GM23338 (cell line): ENCODE data around the gene MACROD1. TPM values are rescaled to one million over a fixed set of nuclear protein-coding genes. Genes with fewer than 3 reads are reported as not detected.

Source experiments
- ATAC-seq: fragments of 200-7000 bp; cut with Tn5 transposase; 3 replicates; pipeline ENCODE4 v1.9.1; 2020
- DNase-seq: peaks from one replicate; pipeline ENCODE4 v3.0.0-alpha.2; 2015; ENCODE audit warnings: low spot score
- H2AFZ ChIP-seq: fragments of 200-600 bp; sonication (generic); 2 replicates; pipeline ENCODE4 v1.8.0; 2016; ENCODE audit warnings: antibody characterized with exemption, mild to moderate bottlenecking, moderate library complexity
- H3F3A ChIP-seq: fragments of 200-600 bp; sonication (generic); replicated peaks from 2 replicates; pipeline ENCODE4 v1.8.0; 2017; ENCODE audit warnings: antibody characterized with exemption, mixed run types, low read depth
- H3K27ac ChIP-seq: fragments of 200-600 bp; sonication (generic); 2 replicates; pipeline ENCODE4 v1.6.1; 2016; ENCODE audit warnings: low read depth
- H3K27me3 ChIP-seq: fragments of 200-600 bp; sonication (generic); 2 replicates; pipeline ENCODE4 v1.8.0; 2016; ENCODE audit warnings: mild to moderate bottlenecking, mixed run types, moderate library complexity; ENCODE audit not compliant: insufficient read depth
- H3K36me3 ChIP-seq: fragments of 200-600 bp; sonication (generic); 2 replicates; pipeline ENCODE4 v1.8.0; 2016; ENCODE audit warnings: mild to moderate bottlenecking; ENCODE audit not compliant: insufficient read depth
- H3K4me1 ChIP-seq: fragments of 200-600 bp; sonication (generic); 2 replicates; pipeline ENCODE4 v1.8.0; 2016; ENCODE audit warnings: mild to moderate bottlenecking, moderate library complexity; ENCODE audit not compliant: insufficient read depth
- H3K4me2 ChIP-seq: fragments of 200-600 bp; sonication (generic); 2 replicates; pipeline ENCODE4 v1.7.1; 2017; ENCODE audit warnings: mixed run types
- H3K4me3 ChIP-seq: fragments of 200-600 bp; sonication (generic); 2 replicates; pipeline ENCODE4 v1.6.1; 2016; ENCODE audit warnings: mixed run types
- H3K79me2 ChIP-seq: fragments of 200-600 bp; sonication (generic); replicated peaks from 2 replicates; pipeline ENCODE4 v1.8.0; 2017; ENCODE audit warnings: mild to moderate bottlenecking; ENCODE audit not compliant: insufficient read depth
- H3K9me2 ChIP-seq: fragments of 200-600 bp; sonication (generic); 2 replicates; pipeline ENCODE4 v1.8.0; 2017; ENCODE audit not compliant: insufficient read depth
- H4K20me1 ChIP-seq: fragments of 200-600 bp; sonication (generic); replicated peaks from 2 replicates; pipeline ENCODE4 v1.8.0; 2017; ENCODE audit warnings: mild to moderate bottlenecking; ENCODE audit not compliant: insufficient read depth
- H3K27ac Mint-ChIP-seq: 2 replicates; pipeline ENCODE4 v1.8.0; 2020; ENCODE audit warnings: inconsistent platforms, mild to moderate bottlenecking, moderate library complexity, mixed read lengths
- H3K27me3 Mint-ChIP-seq: 3 replicates; pipeline ENCODE4 v1.8.0; 2022; ENCODE audit warnings: low read depth, mild to moderate bottlenecking, moderate library complexity, mixed read lengths, inconsistent platforms; ENCODE audit not compliant: insufficient read depth, poor library complexity
- H3K36me3 Mint-ChIP-seq: 3 replicates; pipeline ENCODE4 v1.8.0; 2021; ENCODE audit warnings: low read depth, mild to moderate bottlenecking, inconsistent platforms, moderate library complexity, mixed read lengths
- H3K4me1 Mint-ChIP-seq: 3 replicates; pipeline ENCODE4 v1.8.0; 2020; ENCODE audit warnings: mild to moderate bottlenecking, inconsistent platforms, mixed read lengths
- H3K4me3 Mint-ChIP-seq: 3 replicates; pipeline ENCODE4 v1.8.0; 2021; ENCODE audit warnings: moderate library complexity, mild to moderate bottlenecking, inconsistent platforms, mixed read lengths
- H3K9me3 Mint-ChIP-seq: 3 replicates; pipeline ENCODE4 v1.8.0; 2020; ENCODE audit warnings: moderate library complexity, mild to moderate bottlenecking, inconsistent platforms, mixed read lengths
- CREB1 ChIP-seq: fragments of 250-450 bp; sonication (Bioruptor Pico); IDR thresholded peaks from 2 replicates; pipeline ENCODE4 v1.5.0; 2020; ENCODE audit warnings: low read depth, mild to moderate bottlenecking, moderate library complexity
- EZH2 ChIP-seq: fragments of 200-600 bp; sonication (generic); IDR thresholded peaks from one replicate; pipeline ENCODE4 v1.8.0; 2017; ENCODE audit warnings: antibody characterized with exemption, mild to moderate bottlenecking, low read depth; ENCODE audit not compliant: unreplicated experiment
- EZH2phosphoT487 ChIP-seq: fragments of 200-600 bp; sonication (generic); IDR thresholded peaks from one replicate; pipeline ENCODE4 v1.8.1; 2018; ENCODE audit warnings: antibody characterized with exemption; ENCODE audit not compliant: unreplicated experiment
- JUNB ChIP-seq: IDR thresholded peaks from one replicate; pipeline ENCODE4 v1.6.1; 2016; ENCODE audit warnings: antibody characterized with exemption; ENCODE audit not compliant: unreplicated experiment
- NANOG ChIP-seq: IDR thresholded peaks from 2 replicates; pipeline ENCODE4 v1.6.1; 2016; ENCODE audit warnings: antibody characterized with exemption, borderline replicate concordance
- POLR2AphosphoS5 ChIP-seq: IDR thresholded peaks from 2 replicates; pipeline ENCODE4 v1.6.1; 2016; ENCODE audit warnings: antibody characterized with exemption, low read depth
- STAT1 ChIP-seq: IDR thresholded peaks from one replicate; pipeline ENCODE4 v1.6.1; 2016; ENCODE audit warnings: antibody characterized with exemption; ENCODE audit not compliant: unreplicated experiment
- ZNF114 ChIP-seq: fragments of 250-450 bp; sonication (Bioruptor Pico); IDR thresholded peaks from 2 replicates; pipeline ENCODE4 v1.5.0; 2020; ENCODE audit warnings: mild to moderate bottlenecking, moderate library complexity
- ZNF331 ChIP-seq: fragments of 250-450 bp; sonication (Bioruptor Pico); IDR thresholded peaks from 2 replicates; pipeline ENCODE4 v1.5.0; 2020; ENCODE audit warnings: low read depth, mild to moderate bottlenecking, moderate library complexity
- polyA plus RNA-seq: library from polyadenylated mRNA; unstranded; fragments of >200 nt; fragmentation: Nextera tagmentation; extraction: Ambion mirVana; gene quantifications from 2 replicates; pipeline ENCODE4 v1.2.1, GENCODE V29; 2016
- total RNA-seq: library from RNA; depleted of rRNA; stranded (reverse); fragments of >200 nt; shearing (Covaris generic); gene quantifications from 2 replicates; pipeline ENCODE4 v1.2.3, GENCODE V29; 2014
- TF ChIP-seq, protein P1 (sequence below), 2 experiments: fragments of 200-600 bp in 1 of 2; sonication (generic) in 1 of 2; conservative IDR thresholded peaks; 2 replicates each; pipeline versions ENCODE4 v1.5.1 to v1.6.1; 2016 to 2017; ENCODE audit warnings: antibody characterized with exemption in 2 of 2, low read depth in 2 of 2, mild to moderate bottlenecking in 2 of 2, moderate library complexity in 1 of 2
- TF ChIP-seq, protein P2 (sequence below): IDR thresholded peaks from one replicate; pipeline ENCODE4 v1.6.1; 2018; ENCODE audit warnings: antibody characterized with exemption; ENCODE audit not compliant: unreplicated experiment
- TF ChIP-seq, protein P3 (sequence below): fragments of 250-450 bp; sonication (Bioruptor Pico); IDR thresholded peaks from 2 replicates; pipeline ENCODE4 v1.5.0; 2020; ENCODE audit warnings: mild to moderate bottlenecking, moderate library complexity
- TF ChIP-seq, protein P4 (sequence below): IDR thresholded peaks from 2 replicates; pipeline ENCODE4 v1.6.1; 2016; ENCODE audit warnings: antibody characterized with exemption

The MACROD1 gene
- total and polyA plus RNA-seq, 2 experiments from 2014 or later: 33.0 to 51.6 TPM

DNA sequence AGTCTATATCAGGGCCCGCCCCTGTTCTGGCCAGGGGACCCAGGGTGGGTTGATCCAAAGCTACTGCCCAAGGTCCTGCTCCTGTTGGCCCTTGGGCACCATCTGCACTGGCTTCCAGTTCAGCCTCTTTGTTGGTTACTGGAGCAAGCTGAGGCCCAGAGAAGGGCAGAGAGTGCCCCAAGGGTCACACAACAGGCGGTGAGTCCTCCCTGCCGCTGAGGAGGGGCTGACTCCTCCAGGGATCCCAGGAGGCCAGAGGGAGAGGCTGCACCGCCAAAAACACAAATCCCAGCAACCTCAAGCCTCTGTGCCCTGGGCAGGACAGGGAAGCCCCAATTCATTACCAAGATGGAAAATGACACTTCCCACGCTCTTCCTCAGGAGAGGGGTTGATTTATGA, 61.3 kb downstream of the MACROD1 start:
- ATAC-seq (no peak), DNase-seq (no peak)
- 0 out of 2 replicates have a peak, but pooled peaks cover 4% of the 10 kb centered on the region for H3F3A ChIP-seq
- no peaks in the 10 kb centered on the region for H3K79me2 ChIP-seq
- H3K4me1 ChIP-seq: 0 out of 2 replicates have a peak, but pooled peaks cover 3% of the 10 kb centered on the region
- peaks cover 34% of the 10 kb centered on the region for H3K27me3 Mint-ChIP-seq
- no peak overlapping the region for H3K27ac Mint-ChIP-seq
- H4K20me1 ChIP-seq: peaks cover 2% of the 10 kb centered on the region; the same call in 1 of the 2 replicates
- H3K4me1 Mint-ChIP-seq: peaks cover 5% of the 10 kb centered on the region; the same call in 2 of the 3 replicates
- H2AFZ ChIP-seq: no peak overlapping the region
- H3K9me3 Mint-ChIP-seq: no peaks in the 10 kb centered on the region; the same call in 2 of the 3 replicates
- no peaks in the 10 kb centered on the region for H3K36me3 ChIP-seq
- H3K27ac ChIP-seq: no peak overlapping the region
- TF ChIP-seq, protein P1, sequence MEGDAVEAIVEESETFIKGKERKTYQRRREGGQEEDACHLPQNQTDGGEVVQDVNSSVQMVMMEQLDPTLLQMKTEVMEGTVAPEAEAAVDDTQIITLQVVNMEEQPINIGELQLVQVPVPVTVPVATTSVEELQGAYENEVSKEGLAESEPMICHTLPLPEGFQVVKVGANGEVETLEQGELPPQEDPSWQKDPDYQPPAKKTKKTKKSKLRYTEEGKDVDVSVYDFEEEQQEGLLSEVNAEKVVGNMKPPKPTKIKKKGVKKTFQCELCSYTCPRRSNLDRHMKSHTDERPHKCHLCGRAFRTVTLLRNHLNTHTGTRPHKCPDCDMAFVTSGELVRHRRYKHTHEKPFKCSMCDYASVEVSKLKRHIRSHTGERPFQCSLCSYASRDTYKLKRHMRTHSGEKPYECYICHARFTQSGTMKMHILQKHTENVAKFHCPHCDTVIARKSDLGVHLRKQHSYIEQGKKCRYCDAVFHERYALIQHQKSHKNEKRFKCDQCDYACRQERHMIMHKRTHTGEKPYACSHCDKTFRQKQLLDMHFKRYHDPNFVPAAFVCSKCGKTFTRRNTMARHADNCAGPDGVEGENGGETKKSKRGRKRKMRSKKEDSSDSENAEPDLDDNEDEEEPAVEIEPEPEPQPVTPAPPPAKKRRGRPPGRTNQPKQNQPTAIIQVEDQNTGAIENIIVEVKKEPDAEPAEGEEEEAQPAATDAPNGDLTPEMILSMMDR (conservative IDR thresholded peaks at IDR 0.05; ENCODE audit: low read depth in 2 of 2): no peak
- TF ChIP-seq, protein P2, sequence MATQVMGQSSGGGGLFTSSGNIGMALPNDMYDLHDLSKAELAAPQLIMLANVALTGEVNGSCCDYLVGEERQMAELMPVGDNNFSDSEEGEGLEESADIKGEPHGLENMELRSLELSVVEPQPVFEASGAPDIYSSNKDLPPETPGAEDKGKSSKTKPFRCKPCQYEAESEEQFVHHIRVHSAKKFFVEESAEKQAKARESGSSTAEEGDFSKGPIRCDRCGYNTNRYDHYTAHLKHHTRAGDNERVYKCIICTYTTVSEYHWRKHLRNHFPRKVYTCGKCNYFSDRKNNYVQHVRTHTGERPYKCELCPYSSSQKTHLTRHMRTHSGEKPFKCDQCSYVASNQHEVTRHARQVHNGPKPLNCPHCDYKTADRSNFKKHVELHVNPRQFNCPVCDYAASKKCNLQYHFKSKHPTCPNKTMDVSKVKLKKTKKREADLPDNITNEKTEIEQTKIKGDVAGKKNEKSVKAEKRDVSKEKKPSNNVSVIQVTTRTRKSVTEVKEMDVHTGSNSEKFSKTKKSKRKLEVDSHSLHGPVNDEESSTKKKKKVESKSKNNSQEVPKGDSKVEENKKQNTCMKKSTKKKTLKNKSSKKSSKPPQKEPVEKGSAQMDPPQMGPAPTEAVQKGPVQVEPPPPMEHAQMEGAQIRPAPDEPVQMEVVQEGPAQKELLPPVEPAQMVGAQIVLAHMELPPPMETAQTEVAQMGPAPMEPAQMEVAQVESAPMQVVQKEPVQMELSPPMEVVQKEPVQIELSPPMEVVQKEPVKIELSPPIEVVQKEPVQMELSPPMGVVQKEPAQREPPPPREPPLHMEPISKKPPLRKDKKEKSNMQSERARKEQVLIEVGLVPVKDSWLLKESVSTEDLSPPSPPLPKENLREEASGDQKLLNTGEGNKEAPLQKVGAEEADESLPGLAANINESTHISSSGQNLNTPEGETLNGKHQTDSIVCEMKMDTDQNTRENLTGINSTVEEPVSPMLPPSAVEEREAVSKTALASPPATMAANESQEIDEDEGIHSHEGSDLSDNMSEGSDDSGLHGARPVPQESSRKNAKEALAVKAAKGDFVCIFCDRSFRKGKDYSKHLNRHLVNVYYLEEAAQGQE: no peak
- TF ChIP-seq JUNB (no peak), CREB1 (CRISPR knock-in tag) (no peak), EZH2 (no peak), ZNF114 (no peak), EZH2phosphoT487 (no peak), ZNF331 (no peak), STAT1 (no peak), NANOG (no peak), POLR2AphosphoS5 (no peak)
- TF ChIP-seq, protein P3, sequence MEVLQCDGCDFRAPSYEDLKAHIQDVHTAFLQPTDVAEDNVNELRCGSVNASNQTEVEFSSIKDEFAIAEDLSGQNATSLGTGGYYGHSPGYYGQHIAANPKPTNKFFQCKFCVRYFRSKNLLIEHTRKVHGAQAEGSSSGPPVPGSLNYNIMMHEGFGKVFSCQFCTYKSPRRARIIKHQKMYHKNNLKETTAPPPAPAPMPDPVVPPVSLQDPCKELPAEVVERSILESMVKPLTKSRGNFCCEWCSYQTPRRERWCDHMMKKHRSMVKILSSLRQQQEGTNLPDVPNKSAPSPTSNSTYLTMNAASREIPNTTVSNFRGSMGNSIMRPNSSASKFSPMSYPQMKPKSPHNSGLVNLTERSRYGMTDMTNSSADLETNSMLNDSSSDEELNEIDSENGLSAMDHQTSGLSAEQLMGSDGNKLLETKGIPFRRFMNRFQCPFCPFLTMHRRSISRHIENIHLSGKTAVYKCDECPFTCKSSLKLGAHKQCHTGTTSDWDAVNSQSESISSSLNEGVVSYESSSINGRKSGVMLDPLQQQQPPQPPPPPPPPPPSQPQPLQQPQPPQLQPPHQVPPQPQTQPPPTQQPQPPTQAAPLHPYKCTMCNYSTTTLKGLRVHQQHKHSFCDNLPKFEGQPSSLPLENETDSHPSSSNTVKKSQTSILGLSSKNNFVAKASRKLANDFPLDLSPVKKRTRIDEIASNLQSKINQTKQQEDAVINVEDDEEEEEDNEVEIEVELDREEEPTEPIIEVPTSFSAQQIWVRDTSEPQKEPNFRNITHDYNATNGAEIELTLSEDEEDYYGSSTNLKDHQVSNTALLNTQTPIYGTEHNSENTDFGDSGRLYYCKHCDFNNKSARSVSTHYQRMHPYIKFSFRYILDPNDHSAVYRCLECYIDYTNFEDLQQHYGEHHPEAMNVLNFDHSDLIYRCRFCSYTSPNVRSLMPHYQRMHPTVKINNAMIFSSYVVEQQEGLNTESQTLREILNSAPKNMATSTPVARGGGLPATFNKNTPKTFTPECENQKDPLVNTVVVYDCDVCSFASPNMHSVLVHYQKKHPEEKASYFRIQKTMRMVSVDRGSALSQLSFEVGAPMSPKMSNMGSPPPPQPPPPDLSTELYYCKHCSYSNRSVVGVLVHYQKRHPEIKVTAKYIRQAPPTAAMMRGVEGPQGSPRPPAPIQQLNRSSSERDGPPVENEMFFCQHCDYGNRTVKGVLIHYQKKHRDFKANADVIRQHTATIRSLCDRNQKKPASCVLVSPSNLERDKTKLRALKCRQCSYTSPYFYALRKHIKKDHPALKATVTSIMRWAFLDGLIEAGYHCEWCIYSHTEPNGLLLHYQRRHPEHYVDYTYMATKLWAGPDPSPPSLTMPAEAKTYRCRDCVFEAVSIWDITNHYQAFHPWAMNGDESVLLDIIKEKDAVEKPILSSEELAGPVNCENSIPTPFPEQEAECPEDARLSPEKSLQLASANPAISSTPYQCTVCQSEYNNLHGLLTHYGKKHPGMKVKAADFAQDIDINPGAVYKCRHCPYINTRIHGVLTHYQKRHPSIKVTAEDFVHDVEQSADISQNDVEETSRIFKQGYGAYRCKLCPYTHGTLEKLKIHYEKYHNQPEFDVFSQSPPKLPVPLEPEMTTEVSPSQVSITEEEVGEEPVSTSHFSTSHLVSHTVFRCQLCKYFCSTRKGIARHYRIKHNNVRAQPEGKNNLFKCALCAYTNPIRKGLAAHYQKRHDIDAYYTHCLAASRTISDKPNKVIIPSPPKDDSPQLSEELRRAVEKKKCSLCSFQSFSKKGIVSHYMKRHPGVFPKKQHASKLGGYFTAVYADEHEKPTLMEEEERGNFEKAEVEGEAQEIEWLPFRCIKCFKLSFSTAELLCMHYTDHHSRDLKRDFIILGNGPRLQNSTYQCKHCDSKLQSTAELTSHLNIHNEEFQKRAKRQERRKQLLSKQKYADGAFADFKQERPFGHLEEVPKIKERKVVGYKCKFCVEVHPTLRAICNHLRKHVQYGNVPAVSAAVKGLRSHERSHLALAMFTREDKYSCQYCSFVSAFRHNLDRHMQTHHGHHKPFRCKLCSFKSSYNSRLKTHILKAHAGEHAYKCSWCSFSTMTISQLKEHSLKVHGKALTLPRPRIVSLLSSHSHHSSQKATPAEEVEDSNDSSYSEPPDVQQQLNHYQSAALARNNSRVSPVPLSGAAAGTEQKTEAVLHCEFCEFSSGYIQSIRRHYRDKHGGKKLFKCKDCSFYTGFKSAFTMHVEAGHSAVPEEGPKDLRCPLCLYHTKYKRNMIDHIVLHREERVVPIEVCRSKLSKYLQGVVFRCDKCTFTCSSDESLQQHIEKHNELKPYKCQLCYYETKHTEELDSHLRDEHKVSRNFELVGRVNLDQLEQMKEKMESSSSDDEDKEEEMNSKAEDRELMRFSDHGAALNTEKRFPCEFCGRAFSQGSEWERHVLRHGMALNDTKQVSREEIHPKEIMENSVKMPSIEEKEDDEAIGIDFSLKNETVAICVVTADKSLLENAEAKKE: no peak
- TF ChIP-seq, protein P4, sequence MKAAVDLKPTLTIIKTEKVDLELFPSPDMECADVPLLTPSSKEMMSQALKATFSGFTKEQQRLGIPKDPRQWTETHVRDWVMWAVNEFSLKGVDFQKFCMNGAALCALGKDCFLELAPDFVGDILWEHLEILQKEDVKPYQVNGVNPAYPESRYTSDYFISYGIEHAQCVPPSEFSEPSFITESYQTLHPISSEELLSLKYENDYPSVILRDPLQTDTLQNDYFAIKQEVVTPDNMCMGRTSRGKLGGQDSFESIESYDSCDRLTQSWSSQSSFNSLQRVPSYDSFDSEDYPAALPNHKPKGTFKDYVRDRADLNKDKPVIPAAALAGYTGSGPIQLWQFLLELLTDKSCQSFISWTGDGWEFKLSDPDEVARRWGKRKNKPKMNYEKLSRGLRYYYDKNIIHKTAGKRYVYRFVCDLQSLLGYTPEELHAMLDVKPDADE: no peak
- H3K27me3 ChIP-seq: peaks cover 26% of the 10 kb centered on the region
- H3K36me3 Mint-ChIP-seq: no peaks in the 10 kb centered on the region; the same call in 2 of the 3 replicates
- H3K4me3 ChIP-seq: no peak overlapping the region
- no peaks in the 10 kb centered on the region for H3K9me2 ChIP-seq
- no peak overlapping the region for H3K4me3 Mint-ChIP-seq
- no peak overlapping the region for H3K4me2 ChIP-seq
